HepG2 (cell line): Measurements from ENCODE around the gene FRMD8. TPM values are rescaled to one million over a fixed set of nuclear protein-coding genes. Genes with fewer than 3 reads are reported as not detected.

Experiments used
- CHD4 ChIP-seq: fragments of 200-600 bp; sonication (generic); IDR thresholded peaks from 2 replicates; pipeline ENCODE4 v1.7.0; 2017; ENCODE audit warnings: mild to moderate bottlenecking, low read length, borderline replicate concordance
- DMAP1 ChIP-seq: IDR thresholded peaks from 2 replicates; pipeline ENCODE4 v1.6.1; 2016
- E2F1 ChIP-seq: sonication (generic); formaldehyde crosslinking; IDR thresholded peaks from 2 replicates; pipeline ENCODE4 v1.5.0; 2020; ENCODE audit warnings: missing genetic modification reagents
- FUBP1 ChIP-seq: sonication (generic); formaldehyde crosslinking; IDR thresholded peaks from 2 replicates; pipeline ENCODE4 v1.5.1; 2020; ENCODE audit warnings: missing genetic modification reagents, mild to moderate bottlenecking, borderline replicate concordance
- GATA4 ChIP-seq: sonication (generic); IDR thresholded peaks from 2 replicates; pipeline ENCODE4 v1.6.1; 2016; ENCODE audit warnings: antibody characterized with exemption, low read depth, borderline replicate concordance
- HOXA3 ChIP-seq: sonication (generic); formaldehyde crosslinking; IDR thresholded peaks from 2 replicates; pipeline ENCODE4 v1.5.0; 2020; ENCODE audit warnings: missing genetic modification reagents
- MAFK ChIP-seq, 2 experiments: IDR thresholded peaks in 1 of 2; conservative IDR thresholded peaks in 1 of 2; 2 replicates each; pipeline ENCODE4 v1.6.1; 2011; ENCODE audit warnings: improper control_type of control experiment in 2 of 2, low read length in 2 of 2
- MED13 ChIP-seq: sonication (generic); formaldehyde crosslinking; IDR thresholded peaks from 2 replicates; pipeline ENCODE4 v1.5.0; 2020; ENCODE audit warnings: missing genetic modification reagents
- NR2F1 ChIP-seq, 2 experiments: fragments of 450-650 bp in 1 of 2; formaldehyde crosslinking in 1 of 2; IDR thresholded peaks; 2 replicates each; pipeline versions ENCODE4 v1.5.0 to v1.6.1; 2016 to 2020; ENCODE audit warnings: mild to moderate bottlenecking in 1 of 2, missing compliant biosample characterization in 1 of 2, missing genetic modification reagents in 1 of 2, moderate library complexity in 1 of 2
- PAF1 ChIP-seq: IDR thresholded peaks from 2 replicates; pipeline ENCODE4 v1.6.1; 2016; ENCODE audit warnings: missing genetic modification reagents, missing compliant biosample characterization
- PHF20 ChIP-seq: sonication (generic); formaldehyde crosslinking; IDR thresholded peaks from 2 replicates; pipeline ENCODE4 v1.5.0; 2020; ENCODE audit warnings: mild to moderate bottlenecking, missing genetic modification reagents
- POLR2AphosphoS2 ChIP-seq: IDR thresholded peaks from 2 replicates; pipeline ENCODE4 v1.6.1; 2011; ENCODE audit warnings: low read depth, low read length, improper control_type of control experiment
- RARA ChIP-seq: IDR thresholded peaks from 2 replicates; pipeline ENCODE4 v1.6.1; 2016; ENCODE audit warnings: missing genetic modification reagents, missing compliant biosample characterization
- STAT6 ChIP-seq: sonication (generic); formaldehyde crosslinking; IDR thresholded peaks from 2 replicates; pipeline ENCODE4 v1.4.0; 2020; ENCODE audit warnings: missing genetic modification reagents, mild to moderate bottlenecking, borderline replicate concordance
- TAF15 ChIP-seq: fragments of 200-400 bp; formaldehyde crosslinking; IDR thresholded peaks from one replicate; pipeline ENCODE4 v1.6.1; 2018; ENCODE audit warnings: mild to moderate bottlenecking, low read depth, low read length; ENCODE audit not compliant: poor library complexity, severe bottlenecking
- TSC22D2 ChIP-seq: sonication (generic); formaldehyde crosslinking; IDR thresholded peaks from 2 replicates; pipeline ENCODE4 v1.5.1; 2020; ENCODE audit warnings: missing genetic modification reagents, mild to moderate bottlenecking, borderline replicate concordance
- ZNF431 ChIP-seq: sonication (generic); formaldehyde crosslinking; IDR thresholded peaks from 2 replicates; pipeline ENCODE4 v1.9.0; 2022; ENCODE audit warnings: missing genetic modification reagents, low read depth, mild to moderate bottlenecking, borderline replicate concordance
- ZNF660 ChIP-seq: sonication (generic); formaldehyde crosslinking; IDR thresholded peaks from 2 replicates; pipeline ENCODE4 v1.5.1; 2020; ENCODE audit warnings: mild to moderate bottlenecking, low read depth, missing genetic modification reagents, borderline replicate concordance
- ZNF766 ChIP-seq: sonication (generic); formaldehyde crosslinking; IDR thresholded peaks from 2 replicates; pipeline ENCODE4 v1.5.0; 2020; ENCODE audit warnings: missing genetic modification reagents, borderline replicate concordance
- ZNF772 ChIP-seq: sonication (generic); formaldehyde crosslinking; IDR thresholded peaks from 2 replicates; pipeline ENCODE4 v1.5.0; 2020; ENCODE audit warnings: mild to moderate bottlenecking, missing genetic modification reagents
- ZNF780A ChIP-seq: sonication (generic); formaldehyde crosslinking; IDR thresholded peaks from 2 replicates; pipeline ENCODE4 v1.8.0; 2022; ENCODE audit warnings: mild to moderate bottlenecking, missing genetic modification reagents, moderate library complexity
- polyA plus RNA-seq, 8 experiments: library from polyadenylated mRNA; depleted of rRNA in 3 of 8; stranded (reverse) in 7 of 8; unstranded in 1 of 8; fragments of >200 nt; fragmentation: Illumina TruSeq in 4 of 8; extraction: Trizol in 4 of 8; gene quantifications; 2 replicates each; pipeline versions ENCODE4 v1.2.1 to v1.2.3, GENCODE V29; 2011 to 2016; ENCODE audit warnings: low read depth in 4 of 8, missing spikeins in 1 of 8, mixed read lengths in 1 of 8; ENCODE audit not compliant: insufficient read depth in 1 of 8
- total RNA-seq, 5 experiments: library from RNA; depleted of rRNA; stranded (reverse); fragments of >200 nt; fragmentation: Illumina TruSeq; extraction: Trizol; gene quantifications; 2 replicates each; pipeline ENCODE4 v1.2.3, GENCODE V29; 2016; ENCODE audit warnings: low read depth in 1 of 5
- TF ChIP-seq, protein P1 (sequence below): sonication (generic); formaldehyde crosslinking; IDR thresholded peaks from 2 replicates; pipeline ENCODE4 v1.8.0; 2022; ENCODE audit warnings: mild to moderate bottlenecking, missing genetic modification reagents; ENCODE audit not compliant: insufficient replicate concordance

FRMD8 gene
- total and polyA plus RNA-seq, 2 of the 13 experiments (the other 11 are each of a cell fraction or from before 2014, with no cell fraction given) = 5.8 to 20.6 TPM

DNA sequence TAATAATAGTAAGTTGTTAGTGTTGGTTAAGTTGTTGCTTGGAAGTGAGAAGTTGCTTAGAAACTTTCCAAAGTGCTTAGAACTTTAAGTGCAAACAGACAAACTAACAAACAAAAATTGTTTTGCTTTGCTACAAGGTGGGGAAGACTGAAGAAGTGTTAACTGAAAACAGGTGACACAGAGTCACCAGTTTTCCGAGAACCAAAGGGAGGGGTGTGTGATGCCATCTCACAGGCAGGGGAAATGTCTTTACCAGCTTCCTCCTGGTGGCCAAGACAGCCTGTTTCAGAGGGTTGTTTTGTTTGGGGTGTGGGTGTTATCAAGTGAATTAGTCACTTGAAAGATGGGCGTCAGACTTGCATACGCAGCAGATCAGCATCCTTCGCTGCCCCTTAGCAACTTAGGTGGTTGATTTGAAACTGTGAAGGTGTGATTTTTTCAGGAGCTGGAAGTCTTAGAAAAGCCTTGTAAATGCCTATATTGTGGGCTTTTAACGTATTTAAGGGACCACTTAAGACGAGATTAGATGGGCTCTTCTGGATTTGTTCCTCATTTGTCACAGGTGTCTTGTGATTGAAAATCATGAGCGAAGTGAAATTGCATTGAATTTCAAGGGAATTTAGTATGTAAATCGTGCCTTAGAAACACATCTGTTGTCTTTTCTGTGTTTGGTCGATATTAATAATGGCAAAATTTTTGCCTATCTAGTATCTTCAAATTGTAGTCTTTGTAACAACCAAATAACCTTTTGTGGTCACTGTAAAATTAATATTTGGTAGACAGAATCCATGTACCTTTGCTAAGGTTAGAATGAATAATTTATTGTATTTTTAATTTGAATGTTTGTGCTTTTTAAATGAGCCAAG is 38.9 kb downstream of the FRMD8 start (continued):
- TF ChIP-seq STAT6 (no peak), PHF20 (no peak), ZNF780A (no peak), MED13 (CRISPR knock-in tag) (0 out of 2 replicates have a peak, but pooled peaks have one; percentile 31), TSC22D2 (CRISPR knock-in tag) (no peak), ZNF660 (CRISPR knock-in tag) (no peak), TAF15 (no peak), MAFK (conservative IDR thresholded peaks at IDR 0.05 in 1 of 2, IDR thresholded peaks at IDR 0.05 in 1 of 2; ENCODE audit: low read length in 2 of 2) (no peak), RARA (CRISPR knock-in tag) (no peak), CHD4 (no peak), GATA4 (no peak), ZNF772 (CRISPR knock-in tag) (no peak), DMAP1 (CRISPR knock-in tag) (no peak), ZNF766 (no peak), POLR2AphosphoS2 (peak; percentile 93), PAF1 (CRISPR knock-in tag) (peak; percentile 95; the same call in 1 of the 2 replicates), ZNF431 (CRISPR knock-in tag) (no peak), FUBP1 (CRISPR knock-in tag) (no peak), HOXA3 (CRISPR knock-in tag) (no peak), NR2F1 (CRISPR knock-in tag; IDR thresholded peaks at IDR 0.05) (0 out of 4 replicates have a peak, but pooled peaks of 1 of the 2 experiments have one; percentile 27), E2F1 (CRISPR knock-in tag) (no peak)
- TF ChIP-seq, protein P1, sequence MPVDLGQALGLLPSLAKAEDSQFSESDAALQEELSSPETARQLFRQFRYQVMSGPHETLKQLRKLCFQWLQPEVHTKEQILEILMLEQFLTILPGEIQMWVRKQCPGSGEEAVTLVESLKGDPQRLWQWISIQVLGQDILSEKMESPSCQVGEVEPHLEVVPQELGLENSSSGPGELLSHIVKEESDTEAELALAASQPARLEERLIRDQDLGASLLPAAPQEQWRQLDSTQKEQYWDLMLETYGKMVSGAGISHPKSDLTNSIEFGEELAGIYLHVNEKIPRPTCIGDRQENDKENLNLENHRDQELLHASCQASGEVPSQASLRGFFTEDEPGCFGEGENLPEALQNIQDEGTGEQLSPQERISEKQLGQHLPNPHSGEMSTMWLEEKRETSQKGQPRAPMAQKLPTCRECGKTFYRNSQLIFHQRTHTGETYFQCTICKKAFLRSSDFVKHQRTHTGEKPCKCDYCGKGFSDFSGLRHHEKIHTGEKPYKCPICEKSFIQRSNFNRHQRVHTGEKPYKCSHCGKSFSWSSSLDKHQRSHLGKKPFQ (CRISPR knock-in tag) = no peak
